ENCODE results near the gene WNT2B. TPM values are rescaled to one million over a fixed set of nuclear protein-coding genes. Genes with fewer than 3 reads are reported as not detected.

The WNT2B gene
- total and polyA plus RNA-seq, 10 of the 15 experiments (the other 5 are each of a cell fraction or from before 2014, with no cell fraction given), result 0.02 to 1.1 (median 0.14) TPM

DNA sequence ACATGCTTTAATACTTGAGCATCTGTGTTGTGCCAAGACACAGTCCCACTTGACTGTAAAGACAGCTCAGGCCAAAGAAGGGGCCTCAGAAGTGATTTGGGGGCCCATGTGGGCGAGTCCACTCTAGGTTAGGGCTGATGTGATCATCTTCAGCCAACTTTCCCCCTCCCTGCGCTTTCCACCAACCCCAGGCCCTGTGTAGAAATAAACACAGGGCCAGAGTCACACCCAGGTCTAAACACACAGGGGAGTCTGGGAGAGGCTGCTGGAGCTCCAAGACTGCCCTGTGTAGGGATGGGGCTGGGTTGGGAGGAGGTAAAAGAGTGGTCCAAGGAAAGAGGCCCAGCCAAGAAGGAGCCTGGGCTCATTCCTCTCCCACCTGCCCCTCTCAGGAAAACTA, 2.5 kb upstream of the WNT2B start:
- ChIA-PET POLR2A (no interaction called here), CTCF (interaction anchor here (1.0 to 1.5 kb wide), 3 partner anchors 40 to 115 kb away, joined by 3 to 7 read pairs (median 7); no protein-coding TSS in a partner anchor), RAD21 (ENCODE audit: unreplicated experiment) (interaction anchor here (2.6 kb wide), 1 partner anchor 115 kb away, joined by 7 read pairs; no protein-coding TSS in a partner anchor), SMC1A (ENCODE audit: uncharacterized antibody, unreplicated experiment) (no interaction called here)
- Histone ChIP-seq H3K4me2 (ENCODE audit: control insufficient read depth, insufficient read depth) (no peak overlapping the region), H3K27ac (ENCODE audit: control insufficient read depth, insufficient read depth) (no peak overlapping the region), H2AFZ (ENCODE audit: control insufficient read depth, low read depth, low read length) (no peak overlapping the region), H3K9me3 (replicated peaks; ENCODE audit: control insufficient read depth, insufficient read depth, low read length) (no peaks in the 10 kb centered on the region), H3K36me3 (ENCODE audit: control insufficient read depth in 2 of 2, insufficient read depth in 2 of 2, low read length in 1 of 2) (no peaks in the 10 kb centered on the region), H3K27me3 (replicated peaks in 1 of 2; ENCODE audit: control insufficient read depth in 2 of 2, insufficient read depth in 2 of 2, low read length in 1 of 2) (peaks cover 5 to 15% of the 10 kb centered on the region in 2 experiments), H3K9ac (ENCODE audit: control insufficient read depth, insufficient read depth, low read length) (no peak overlapping the region), H3K4me3 (no peak overlapping the region), H4K20me1 (ENCODE audit: control insufficient read depth, insufficient read depth) (no peaks in the 10 kb centered on the region), H3K4me1 (ENCODE audit: control insufficient read depth, insufficient read depth, low read length) (peaks cover 8% of the 10 kb centered on the region; the same call in 1 of the 2 replicates), H3K79me2 (ENCODE audit: control insufficient read depth, insufficient read depth, low read length) (no peaks in the 10 kb centered on the region)
- FAIRE-seq (no peak), DNase-seq (ENCODE audit: low read depth, low spot score) (no peak), ATAC-seq (no peak)
- intact Hi-C loops (cut with micrococcal nuclease; ENCODE audit: unreplicated experiment) (no loop called here), in situ Hi-C loops (cut with MboI) (no loop called here)
- 46% methylated on average over 2 of the region's 2 CpGs for WGBS (ENCODE audit: insufficient coverage, insufficient replicate concordance, low lambda C conversion rate, missing lambda C conversion rate)
- BruUV-seq (replicated peaks), result no TSS peak
- no peak for TF ChIP-seq SMARCA5 (IDR thresholded peaks at IDR 0.05)
- TF ChIP-seq CHD2 (IDR thresholded peaks at IDR 0.05; ENCODE audit: borderline replicate concordance, low read depth, low read length), result no peak

DNA sequence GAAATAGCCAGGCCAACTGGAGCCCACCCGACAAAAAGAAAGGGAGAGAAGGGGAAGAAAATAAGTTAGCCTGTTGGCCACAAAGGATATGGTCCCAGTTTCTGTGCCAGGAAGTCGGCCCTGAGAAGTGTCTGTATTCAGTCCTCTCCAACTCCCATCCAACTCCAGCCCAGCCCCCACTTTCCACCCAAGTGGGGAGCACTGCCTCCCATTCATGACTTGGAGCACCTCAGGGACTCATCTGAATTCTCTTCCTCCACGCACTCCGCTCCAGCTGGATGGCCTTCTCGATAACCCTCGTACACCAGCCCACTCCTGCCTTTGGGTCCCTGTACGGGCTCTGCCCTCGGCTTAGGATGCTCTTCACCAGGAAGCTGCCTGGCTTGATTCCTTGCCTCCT, 2.0 kb upstream of the WNT2B start:
- in situ Hi-C loops (cut with MboI) (no loop called here), intact Hi-C loops (cut with micrococcal nuclease; ENCODE audit: unreplicated experiment) (no loop called here)
- peaks cover 5 to 13% of the 10 kb centered on the region in 2 experiments for H3K27me3 ChIP-seq (replicated peaks in 1 of 2; ENCODE audit: control insufficient read depth in 2 of 2, insufficient read depth in 2 of 2, low read length in 1 of 2)
- no peaks in the 10 kb centered on the region for H4K20me1 ChIP-seq (ENCODE audit: control insufficient read depth, insufficient read depth)
- H3K36me3 ChIP-seq (ENCODE audit: control insufficient read depth in 2 of 2, insufficient read depth in 2 of 2, low read length in 1 of 2), result no peaks in the 10 kb centered on the region
- ChIA-PET RAD21 (ENCODE audit: unreplicated experiment) (no interaction called here), SMC1A (ENCODE audit: uncharacterized antibody, unreplicated experiment) (no interaction called here), CTCF (no interaction called here), POLR2A (no interaction called here)
- H3K79me2 ChIP-seq (ENCODE audit: control insufficient read depth, insufficient read depth, low read length), result no peaks in the 10 kb centered on the region
- DNase-seq (ENCODE audit: low read depth, low spot score) (no peak), ATAC-seq (no peak), FAIRE-seq (no peak)
- no peak overlapping the region for H3K4me2 ChIP-seq (ENCODE audit: control insufficient read depth, insufficient read depth)
- no peak overlapping the region for H2AFZ ChIP-seq (ENCODE audit: control insufficient read depth, low read depth, low read length)
- H3K27ac ChIP-seq (ENCODE audit: control insufficient read depth, insufficient read depth), result no peak overlapping the region
- no peak overlapping the region for H3K4me3 ChIP-seq
- 68% methylated on average over 8 of the region's 8 CpGs for WGBS (ENCODE audit: insufficient coverage, insufficient replicate concordance, low lambda C conversion rate, missing lambda C conversion rate)
- H3K9me3 ChIP-seq (replicated peaks; ENCODE audit: control insufficient read depth, insufficient read depth, low read length), result no peaks in the 10 kb centered on the region
- BruUV-seq (replicated peaks), result no TSS peak
- H3K9ac ChIP-seq (ENCODE audit: control insufficient read depth, insufficient read depth, low read length), result no peak overlapping the region
- H3K4me1 ChIP-seq (ENCODE audit: control insufficient read depth, insufficient read depth, low read length), result peaks cover 8% of the 10 kb centered on the region; the same call in 1 of the 2 replicates
- TF ChIP-seq HDAC6 (IDR thresholded peaks at IDR 0.05; ENCODE audit: unreplicated experiment) (no peak), IKZF2 (IDR thresholded peaks at IDR 0.05) (no peak), NFYB (IDR thresholded peaks at IDR 0.05; ENCODE audit: insufficient read depth, low read depth, low read length) (no peak), FOXM1 (IDR thresholded peaks at IDR 0.05; ENCODE audit: low read depth, low read length) (no peak), BACH1 (IDR thresholded peaks at IDR 0.05; ENCODE audit: borderline replicate concordance) (no peak), ATF7 (IDR thresholded peaks at IDR 0.05; ENCODE audit: low read depth) (no peak), FOS (IDR thresholded peaks at IDR 0.05; ENCODE audit: borderline replicate concordance, extremely low read depth, insufficient read length) (no peak), NFYA (IDR thresholded peaks at IDR 0.05; ENCODE audit: borderline replicate concordance, low read depth, low read length) (no peak), ZNF24 (IDR thresholded peaks at IDR 0.05) (no peak), RUNX3 (IDR thresholded peaks at IDR 0.05; ENCODE audit: low read length) (no peak), CREB1 (IDR thresholded peaks at IDR 0.05; ENCODE audit: low read depth) (no peak), ZNF384 (IDR thresholded peaks at IDR 0.05; ENCODE audit: borderline replicate concordance, low read depth, low read length) (no peak), SP1 (IDR thresholded peaks at IDR 0.05; ENCODE audit: low read depth, low read length) (no peak), BRCA1 (IDR thresholded peaks at IDR 0.05; ENCODE audit: low read depth, low read length) (no peak), MYC (IDR thresholded peaks at IDR 0.05; ENCODE audit: insufficient read depth, insufficient read length, insufficient replicate concordance, low read length, severe bottlenecking) (no peak)
- TF ChIP-seq, protein P1, sequence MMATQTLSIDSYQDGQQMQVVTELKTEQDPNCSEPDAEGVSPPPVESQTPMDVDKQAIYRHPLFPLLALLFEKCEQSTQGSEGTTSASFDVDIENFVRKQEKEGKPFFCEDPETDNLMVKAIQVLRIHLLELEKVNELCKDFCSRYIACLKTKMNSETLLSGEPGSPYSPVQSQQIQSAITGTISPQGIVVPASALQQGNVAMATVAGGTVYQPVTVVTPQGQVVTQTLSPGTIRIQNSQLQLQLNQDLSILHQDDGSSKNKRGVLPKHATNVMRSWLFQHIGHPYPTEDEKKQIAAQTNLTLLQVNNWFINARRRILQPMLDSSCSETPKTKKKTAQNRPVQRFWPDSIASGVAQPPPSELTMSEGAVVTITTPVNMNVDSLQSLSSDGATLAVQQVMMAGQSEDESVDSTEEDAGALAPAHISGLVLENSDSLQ (IDR thresholded peaks at IDR 0.05), result no peak
- TF ChIP-seq, protein P2, sequence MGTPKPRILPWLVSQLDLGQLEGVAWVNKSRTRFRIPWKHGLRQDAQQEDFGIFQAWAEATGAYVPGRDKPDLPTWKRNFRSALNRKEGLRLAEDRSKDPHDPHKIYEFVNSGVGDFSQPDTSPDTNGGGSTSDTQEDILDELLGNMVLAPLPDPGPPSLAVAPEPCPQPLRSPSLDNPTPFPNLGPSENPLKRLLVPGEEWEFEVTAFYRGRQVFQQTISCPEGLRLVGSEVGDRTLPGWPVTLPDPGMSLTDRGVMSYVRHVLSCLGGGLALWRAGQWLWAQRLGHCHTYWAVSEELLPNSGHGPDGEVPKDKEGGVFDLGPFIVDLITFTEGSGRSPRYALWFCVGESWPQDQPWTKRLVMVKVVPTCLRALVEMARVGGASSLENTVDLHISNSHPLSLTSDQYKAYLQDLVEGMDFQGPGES (IDR thresholded peaks at IDR 0.05), result no peak
